ENCODE measurements around the gene WDR35. TPM values are rescaled to one million over a fixed set of nuclear protein-coding genes. Genes with fewer than 3 reads are reported as not detected.

Gene WDR35
- total and polyA plus RNA-seq, 7 donors: 0.46 to 15.5 (median 7.2) TPM

- Histone ChIP-seq H3K4me1 (peaks cover 0 to 10% (median 9%) of the 10 kb centered on the region in 4 donors), H3K27me3 (peaks cover 0 to 14% (median 8%) of the 10 kb centered on the region in 3 donors), H3K4me3 (no peak overlapping the region), H3K9me3 (no peaks in the 10 kb centered on the region), H3K36me3 (no peaks in the 10 kb centered on the region), H3K27ac (no peak overlapping the region)
- peak; percentile 32 for DNase-seq
- TF ChIP-seq POLR2AphosphoS5 (IDR thresholded peaks at IDR 0.05) (no peak), EP300 (IDR thresholded peaks at IDR 0.05) (no peak), POLR2A (IDR thresholded peaks at IDR 0.05) (no peak)
- TF ChIP-seq, protein P1, sequence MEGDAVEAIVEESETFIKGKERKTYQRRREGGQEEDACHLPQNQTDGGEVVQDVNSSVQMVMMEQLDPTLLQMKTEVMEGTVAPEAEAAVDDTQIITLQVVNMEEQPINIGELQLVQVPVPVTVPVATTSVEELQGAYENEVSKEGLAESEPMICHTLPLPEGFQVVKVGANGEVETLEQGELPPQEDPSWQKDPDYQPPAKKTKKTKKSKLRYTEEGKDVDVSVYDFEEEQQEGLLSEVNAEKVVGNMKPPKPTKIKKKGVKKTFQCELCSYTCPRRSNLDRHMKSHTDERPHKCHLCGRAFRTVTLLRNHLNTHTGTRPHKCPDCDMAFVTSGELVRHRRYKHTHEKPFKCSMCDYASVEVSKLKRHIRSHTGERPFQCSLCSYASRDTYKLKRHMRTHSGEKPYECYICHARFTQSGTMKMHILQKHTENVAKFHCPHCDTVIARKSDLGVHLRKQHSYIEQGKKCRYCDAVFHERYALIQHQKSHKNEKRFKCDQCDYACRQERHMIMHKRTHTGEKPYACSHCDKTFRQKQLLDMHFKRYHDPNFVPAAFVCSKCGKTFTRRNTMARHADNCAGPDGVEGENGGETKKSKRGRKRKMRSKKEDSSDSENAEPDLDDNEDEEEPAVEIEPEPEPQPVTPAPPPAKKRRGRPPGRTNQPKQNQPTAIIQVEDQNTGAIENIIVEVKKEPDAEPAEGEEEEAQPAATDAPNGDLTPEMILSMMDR (IDR thresholded peaks at IDR 0.05): no peak
- intact Hi-C loops (cut with DNase I): no loop called here
- WGBS, 2 donors: 87 to 88% methylated on average over 5 of the region's 5 CpGs
These were observed 116.9 kb downstream of the WDR35 start for GRCh38 chr2:19873014-19873413.

DNA sequence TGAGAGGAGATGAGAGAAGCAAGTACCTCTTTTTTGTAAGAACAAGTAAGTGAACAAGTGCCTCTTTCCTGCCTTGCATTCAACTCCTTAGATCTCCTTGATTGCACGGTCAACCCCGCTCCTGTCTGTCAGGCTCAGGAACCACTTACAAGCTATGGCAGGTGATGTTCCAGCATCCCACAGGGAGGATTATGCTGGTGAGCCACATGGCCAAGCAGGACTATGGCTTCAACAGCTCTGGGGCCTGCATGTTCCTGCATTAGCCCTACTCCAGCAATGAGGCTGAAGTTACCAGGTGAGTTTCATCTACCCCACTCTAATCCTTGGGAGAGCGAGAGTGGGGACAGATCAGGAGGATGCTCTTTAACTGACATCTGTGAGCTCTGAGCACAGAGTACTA lies 117.6 kb downstream of the WDR35 start:
- peak; percentile 10 for DNase-seq
- no peaks in the 10 kb centered on the region for H3K36me3 ChIP-seq
- 77 to 81% methylated on average over 3 of the region's 3 CpGs for WGBS, 2 donors
- H3K27ac ChIP-seq: no peak overlapping the region
- H3K4me1 ChIP-seq: peaks cover 0 to 10% (median 9%) of the 10 kb centered on the region in 4 donors
- H3K27me3 ChIP-seq: peaks cover 0 to 17% (median 8%) of the 10 kb centered on the region in 3 donors
- H3K4me3 ChIP-seq: no peak overlapping the region
- H3K9me3 ChIP-seq: no peaks in the 10 kb centered on the region
- intact Hi-C loops (cut with DNase I): no loop called here
- TF ChIP-seq, protein P1 (IDR thresholded peaks at IDR 0.05): no peak
- no peak for TF ChIP-seq POLR2A (IDR thresholded peaks at IDR 0.05)
- no peak for TF ChIP-seq EP300 (IDR thresholded peaks at IDR 0.05)
- no peak for TF ChIP-seq POLR2AphosphoS5 (IDR thresholded peaks at IDR 0.05)

DNA sequence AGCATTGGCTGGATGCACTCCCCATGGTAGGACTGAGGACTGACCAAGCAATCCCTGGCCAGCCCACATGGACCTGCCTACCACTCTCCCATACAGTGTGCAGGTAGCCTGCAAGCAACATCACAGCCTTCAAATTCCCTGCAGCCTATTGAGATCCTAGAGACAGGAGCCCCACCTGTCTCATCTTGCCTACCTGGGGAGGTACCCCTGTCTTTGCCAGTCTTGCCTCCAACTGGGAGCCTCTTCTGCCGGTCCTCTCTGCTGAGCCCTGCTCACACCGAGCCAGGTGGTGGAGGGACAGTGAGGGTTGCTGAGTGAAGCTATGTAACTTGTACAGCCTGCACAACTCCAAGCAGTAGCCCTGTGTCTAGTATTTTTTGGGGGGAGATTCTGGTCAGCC lies 118.1 kb downstream of the WDR35 start:
- peak; percentile 41 for DNase-seq
- no peak overlapping the region for H3K4me3 ChIP-seq
- TF ChIP-seq EP300 (IDR thresholded peaks at IDR 0.05) (no peak), POLR2A (IDR thresholded peaks at IDR 0.05) (no peak), POLR2AphosphoS5 (IDR thresholded peaks at IDR 0.05) (no peak)
- TF ChIP-seq, protein P1 (IDR thresholded peaks at IDR 0.05): no peak
- H3K9me3 ChIP-seq: no peaks in the 10 kb centered on the region
- no peak overlapping the region for H3K27ac ChIP-seq
- 95% methylated on average over 2 of the region's 2 CpGs for WGBS, 2 donors
- intact Hi-C loops (cut with DNase I): no loop called here
- peaks cover 0 to 10% (median 9%) of the 10 kb centered on the region in 4 donors for H3K4me1 ChIP-seq
- no peaks in the 10 kb centered on the region for H3K36me3 ChIP-seq
- peaks cover 0 to 17% (median 8%) of the 10 kb centered on the region in 3 donors for H3K27me3 ChIP-seq

- H3K4me3 ChIP-seq: no peak overlapping the region
- peak; percentile 3 for DNase-seq
- TF ChIP-seq EP300 (IDR thresholded peaks at IDR 0.05): no peak
- TF ChIP-seq POLR2A (IDR thresholded peaks at IDR 0.05): no peak
- no peak for TF ChIP-seq POLR2AphosphoS5 (IDR thresholded peaks at IDR 0.05)
- TF ChIP-seq, protein P1 (IDR thresholded peaks at IDR 0.05): no peak
- intact Hi-C loops (cut with DNase I): no loop called here
- peaks cover 0 to 17% (median 8%) of the 10 kb centered on the region in 3 donors for H3K27me3 ChIP-seq
- H3K27ac ChIP-seq: no peak overlapping the region
- H3K9me3 ChIP-seq: no peaks in the 10 kb centered on the region
- peaks cover 0 to 10% (median 9%) of the 10 kb centered on the region in 4 donors for H3K4me1 ChIP-seq
- 78 to 86% methylated on average over 4 of the region's 4 CpGs for WGBS, 2 donors
- H3K36me3 ChIP-seq: no peaks in the 10 kb centered on the region
These were observed 119.1 kb downstream of the WDR35 start for GRCh38 chr2:19870792-19871191.

Measured in sigmoid colon (tissue), 7 donors.